ENCODE measurements around the gene BPIFB4.

BPIFB4 gene

GRCh38 chr20:33082546-33082945 lies 3.1 kb downstream of the BPIFB4 start:
- TF ChIP-seq CTCF (IDR thresholded peaks at IDR 0.05; ENCODE audit: low read depth, low read length, missing control alignments) = no peak
- DNase-seq (ENCODE audit: low read depth) = no peak
- no peak overlapping the region for H3K4me3 ChIP-seq (ENCODE audit: low read depth, low read length)

DNA sequence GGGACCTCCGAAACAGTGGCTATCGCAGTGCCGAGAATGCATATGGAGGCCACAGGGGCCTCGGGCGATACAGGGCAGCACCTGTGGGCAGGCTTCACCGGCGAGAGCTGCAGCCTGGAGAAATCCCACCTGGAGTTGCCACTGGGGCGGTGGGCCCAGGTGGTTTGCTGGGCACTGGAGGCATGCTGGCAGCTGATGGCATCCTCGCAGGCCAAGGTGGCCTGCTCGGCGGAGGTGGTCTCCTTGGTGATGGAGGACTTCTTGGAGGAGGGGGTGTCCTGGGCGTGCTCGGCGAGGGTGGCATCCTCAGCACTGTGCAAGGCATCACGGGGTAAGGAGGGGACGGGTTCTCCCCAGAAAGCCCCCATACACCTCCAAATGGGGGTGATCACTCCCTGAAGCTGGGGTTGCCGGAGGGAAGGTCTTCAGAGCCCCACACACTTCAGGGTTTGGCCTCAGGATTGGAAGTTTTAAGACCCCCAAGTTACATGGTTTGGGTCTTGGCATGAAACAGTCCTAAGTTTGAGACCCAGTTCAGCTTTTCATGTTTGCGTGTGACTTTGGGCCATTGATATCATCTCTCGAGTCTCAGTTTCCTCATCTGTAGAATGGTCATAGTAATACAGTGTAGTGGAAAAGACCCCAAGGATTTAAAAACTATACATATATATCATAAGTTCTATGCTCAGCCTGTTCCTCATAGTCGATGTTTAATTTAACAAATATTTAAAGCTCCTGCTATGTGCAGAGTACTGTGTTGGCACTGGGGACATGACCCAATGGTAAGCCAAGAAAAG lies 4.3 kb downstream of the BPIFB4 start:
- TF ChIP-seq CTCF (IDR thresholded peaks at IDR 0.05; ENCODE audit: low read depth, low read length, missing control alignments) = no peak
- no peak for DNase-seq (ENCODE audit: low read depth)
- H3K4me3 ChIP-seq (ENCODE audit: low read depth, low read length) = no peak overlapping the region

DNA sequence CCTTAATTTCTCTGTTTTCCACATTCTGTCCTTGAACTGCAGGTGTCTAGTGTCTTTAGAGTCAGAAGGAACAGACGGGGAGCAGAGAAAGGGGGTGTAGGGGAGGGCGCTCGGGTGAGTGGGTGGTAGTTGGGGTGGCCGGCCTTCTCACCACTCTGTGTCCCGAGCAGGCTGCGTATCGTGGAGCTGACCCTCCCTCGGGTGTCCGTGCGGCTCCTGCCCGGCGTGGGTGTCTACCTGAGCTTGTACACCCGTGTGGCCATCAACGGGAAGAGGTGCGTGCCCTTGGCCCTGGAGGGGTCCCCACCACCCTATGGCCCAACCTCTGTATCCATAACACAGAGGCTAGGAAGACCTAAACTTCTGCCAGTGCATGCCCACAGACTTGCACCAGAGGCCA lies 5.3 kb downstream of the BPIFB4 start:
- TF ChIP-seq CTCF (IDR thresholded peaks at IDR 0.05; ENCODE audit: low read depth, low read length, missing control alignments) = no peak

DNA sequence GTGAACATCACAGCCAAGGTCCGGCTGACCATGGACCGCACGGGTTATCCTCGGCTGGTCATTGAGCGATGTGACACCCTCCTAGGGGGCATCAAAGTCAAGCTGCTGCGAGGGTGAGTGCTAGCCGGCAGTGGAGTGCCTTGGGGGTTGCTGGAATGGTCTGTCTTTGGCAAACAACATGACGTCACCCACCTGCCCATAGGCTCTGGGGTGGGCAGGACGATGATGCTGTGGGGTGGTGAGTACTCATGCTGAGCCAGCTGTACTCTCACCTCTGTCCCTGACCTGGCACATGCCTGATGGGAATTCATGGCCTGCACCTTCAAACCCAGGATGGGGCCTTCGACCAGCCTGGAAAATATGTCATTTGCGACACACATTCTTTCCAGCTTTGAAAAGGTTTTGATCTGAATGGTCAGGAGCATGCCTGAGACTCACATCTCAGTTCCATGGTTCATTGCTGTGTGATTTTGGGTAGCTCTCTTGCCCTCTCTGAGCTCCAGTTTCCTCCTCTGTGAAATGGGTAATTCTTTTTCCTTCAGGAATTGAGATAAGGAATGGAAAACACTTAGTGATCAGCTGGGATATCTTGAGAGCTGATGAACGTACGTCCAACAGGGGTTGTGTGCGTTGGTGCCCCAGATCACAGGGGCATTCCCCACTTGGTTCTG lies 6.7 kb downstream of the BPIFB4 start:
- no peak for TF ChIP-seq CTCF (IDR thresholded peaks at IDR 0.05; ENCODE audit: low read depth, low read length, missing control alignments)
- H3K4me3 ChIP-seq (ENCODE audit: low read depth, low read length) = no peak overlapping the region
- no peak for DNase-seq (ENCODE audit: low read depth)

More for the DNA sequence above, 5.3 kb downstream of the BPIFB4 start:
- H3K4me3 ChIP-seq (ENCODE audit: low read depth, low read length) = no peak overlapping the region
- DNase-seq (ENCODE audit: low read depth) = no peak

- TF ChIP-seq CTCF (IDR thresholded peaks at IDR 0.05; ENCODE audit: low read depth, low read length, missing control alignments) = no peak
- no peak for DNase-seq (ENCODE audit: low read depth)
- H3K4me3 ChIP-seq (ENCODE audit: low read depth, low read length) = no peak overlapping the region
Measured at GRCh38 chr20:33091147-33091546, 11.7 kb downstream of the BPIFB4 start.

GRCh38 chr20:33091693-33092092 lies 12.2 kb downstream of the BPIFB4 start:
- TF ChIP-seq CTCF (IDR thresholded peaks at IDR 0.05; ENCODE audit: low read depth, low read length, missing control alignments) = no peak
- no peak overlapping the region for H3K4me3 ChIP-seq (ENCODE audit: low read depth, low read length)
- DNase-seq (ENCODE audit: low read depth) = no peak

Measured in GM12864 (cell line).